GM18502 (cell line): ENCODE measurements around the gene DOCK8.

Experiments used
- ATAC-seq: cut with Tn5 transposase; IDR thresholded peaks from one replicate; pipeline ENCODE4 v1.9.1; 2021; ENCODE audit warnings: mild to moderate bottlenecking; ENCODE audit not compliant: unreplicated experiment, poor library complexity

Gene DOCK8

DNA sequence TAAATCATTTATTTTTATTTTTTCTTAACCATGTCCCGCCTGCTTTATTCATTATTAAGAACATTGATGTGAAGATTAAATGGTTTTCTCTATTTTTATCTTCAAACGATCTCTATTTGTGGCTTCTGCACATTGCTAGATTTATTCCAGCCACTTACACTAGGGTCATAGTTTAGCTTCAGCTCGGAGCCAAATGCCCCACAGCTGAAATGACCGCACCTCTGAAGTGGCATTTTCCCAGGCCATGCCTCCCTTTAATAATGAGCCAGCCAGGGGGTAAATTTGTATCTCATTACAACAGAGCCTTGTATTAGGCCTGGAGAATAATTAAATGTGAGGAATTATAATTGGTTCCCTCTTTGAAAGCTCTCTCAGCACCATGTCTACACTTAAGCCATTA is 89.4 kb downstream of the DOCK8 start:
- no peak for ATAC-seq

DNA sequence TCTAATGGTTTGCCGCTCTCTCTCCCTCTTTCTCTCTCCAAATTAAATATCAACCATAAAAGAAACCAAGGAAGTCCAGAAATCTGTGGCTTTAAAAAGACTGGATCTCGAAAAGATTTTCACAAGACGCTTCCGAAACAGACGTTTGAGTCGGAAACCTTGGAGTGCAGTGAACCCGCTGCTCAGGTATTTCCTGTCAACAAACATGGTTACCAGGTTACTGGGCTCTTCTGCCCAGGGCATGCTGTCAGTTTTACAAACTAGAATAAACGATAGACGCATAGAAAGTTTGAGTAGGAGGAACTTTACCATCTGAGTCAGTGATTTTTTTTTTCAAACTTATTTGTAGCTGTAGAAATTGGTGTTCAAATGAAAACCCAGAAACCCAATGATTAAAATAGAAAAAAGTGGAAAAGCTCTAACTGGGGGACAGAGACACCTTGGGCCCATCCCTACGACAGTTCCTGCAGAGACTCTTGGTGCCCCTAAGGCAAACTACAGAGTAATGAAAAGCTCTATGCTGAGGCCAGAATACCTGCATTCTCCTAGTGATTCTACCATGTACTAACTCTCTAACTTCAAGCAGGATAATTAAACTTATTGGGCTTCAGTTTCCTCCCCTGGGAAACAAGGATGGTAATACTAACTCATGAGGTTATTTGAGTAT is 90.0 kb downstream of the DOCK8 start:
- no peak for ATAC-seq

GRCh38 chr9:306907-307306 is 92.2 kb downstream of the DOCK8 start:
- no peak for ATAC-seq

GRCh38 chr9:311841-312240 is 97.2 kb downstream of the DOCK8 start:
- ATAC-seq, result no peak

DNA sequence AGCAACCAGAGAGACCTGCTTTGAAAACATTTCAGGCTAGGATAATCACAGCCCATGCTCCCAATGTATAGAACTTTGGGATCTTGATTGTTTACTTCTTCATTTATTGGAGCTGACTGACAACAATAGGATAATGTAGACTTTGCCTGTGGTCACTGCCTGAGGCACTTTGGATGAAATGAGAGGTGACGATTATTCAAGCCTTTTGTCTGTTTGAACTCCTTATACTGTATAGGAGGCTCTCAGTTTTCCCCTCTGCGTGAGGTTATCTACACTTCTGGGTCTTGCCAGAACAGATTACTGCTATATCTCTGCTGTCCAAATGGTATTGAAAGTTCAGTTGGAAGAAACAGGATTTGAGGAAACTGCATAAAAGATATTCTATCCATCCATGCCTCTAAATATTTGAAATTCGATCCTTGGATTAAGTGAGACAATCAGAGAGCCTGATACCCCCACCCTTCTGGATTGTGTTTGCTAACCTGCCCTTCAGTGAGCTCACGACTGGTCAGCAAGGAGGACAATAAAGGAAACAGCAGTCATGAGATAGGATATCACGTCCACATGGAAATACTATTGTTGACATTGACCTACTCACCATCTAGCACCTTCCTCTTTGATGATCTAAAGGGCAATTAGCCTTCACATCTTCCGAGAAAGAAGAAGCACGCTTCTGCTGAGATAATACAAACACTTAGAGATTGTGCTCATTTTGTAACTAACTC is 98.1 kb downstream of the DOCK8 start:
- ATAC-seq, result no peak

- no peak for ATAC-seq
Measured at GRCh38 chr9:316382-316965, 101.8 kb downstream of the DOCK8 start.

GRCh38 chr9:318646-319045 is 104.0 kb downstream of the DOCK8 start:
- ATAC-seq, result no peak

DNA sequence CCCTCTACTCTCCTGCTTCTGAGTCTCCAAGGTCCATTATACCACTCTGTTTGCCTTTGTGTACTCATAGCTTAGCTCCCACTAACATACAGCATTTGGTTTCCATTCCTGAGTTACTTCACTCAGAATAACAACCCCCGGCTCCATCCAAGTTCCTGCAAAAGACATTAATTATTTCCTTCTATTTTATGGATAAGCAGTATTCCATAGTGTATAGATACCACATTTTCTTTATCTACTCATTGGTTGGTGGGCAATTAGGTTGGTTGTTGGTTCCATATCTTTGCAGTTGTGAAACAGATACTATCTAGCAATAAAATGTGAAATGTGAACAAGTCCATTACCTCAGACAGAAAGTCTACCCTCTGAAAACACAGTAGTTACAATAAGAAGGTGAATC is 110.3 kb downstream of the DOCK8 start:
- no peak for ATAC-seq

GRCh38 chr9:326667-327066 is 112.0 kb downstream of the DOCK8 start:
- no peak for ATAC-seq

- no peak for ATAC-seq
Measured at GRCh38 chr9:328453-328852, 113.8 kb downstream of the DOCK8 start.

GRCh38 chr9:331197-331596 is 116.5 kb downstream of the DOCK8 start:
- no peak for ATAC-seq

DNA sequence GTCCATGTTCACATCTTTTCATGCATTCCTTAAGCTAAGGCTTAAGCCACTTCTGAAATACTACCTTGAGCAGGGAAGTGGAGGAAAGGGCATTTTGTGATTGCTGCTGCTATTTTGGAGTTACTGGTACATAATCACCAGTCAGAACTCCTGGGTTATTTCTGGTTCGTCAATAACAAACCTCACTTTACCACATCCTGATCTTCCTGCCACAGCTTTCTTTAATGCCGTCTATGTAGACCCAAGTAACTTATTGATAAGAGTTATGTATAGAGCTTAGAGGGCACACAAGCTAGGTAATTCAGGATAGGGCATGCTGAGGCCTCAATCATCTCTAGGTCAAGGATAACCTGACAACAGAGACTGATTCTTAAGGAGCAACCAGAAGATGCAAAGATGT is 120.7 kb downstream of the DOCK8 start:
- no peak for ATAC-seq

DNA sequence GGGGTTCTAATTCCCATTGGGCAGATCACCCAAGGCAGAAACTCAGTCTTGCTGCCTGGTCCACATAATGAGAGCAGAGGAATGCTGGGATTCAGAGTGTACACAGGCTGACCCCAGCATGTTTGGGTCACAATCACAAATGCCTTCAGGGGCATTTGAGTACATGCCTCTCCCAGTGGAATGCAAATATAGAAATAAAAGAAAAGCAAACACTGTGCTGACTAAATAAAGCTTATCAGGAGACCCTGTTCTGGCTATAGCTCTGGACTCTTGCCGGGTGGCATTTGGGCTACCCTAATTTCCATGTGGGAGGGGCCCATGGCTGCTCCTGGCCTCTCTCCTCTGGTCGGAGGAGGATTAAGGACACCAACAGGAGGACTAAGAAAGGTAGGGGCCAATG is 121.4 kb downstream of the DOCK8 start:
- no peak for ATAC-seq

DNA sequence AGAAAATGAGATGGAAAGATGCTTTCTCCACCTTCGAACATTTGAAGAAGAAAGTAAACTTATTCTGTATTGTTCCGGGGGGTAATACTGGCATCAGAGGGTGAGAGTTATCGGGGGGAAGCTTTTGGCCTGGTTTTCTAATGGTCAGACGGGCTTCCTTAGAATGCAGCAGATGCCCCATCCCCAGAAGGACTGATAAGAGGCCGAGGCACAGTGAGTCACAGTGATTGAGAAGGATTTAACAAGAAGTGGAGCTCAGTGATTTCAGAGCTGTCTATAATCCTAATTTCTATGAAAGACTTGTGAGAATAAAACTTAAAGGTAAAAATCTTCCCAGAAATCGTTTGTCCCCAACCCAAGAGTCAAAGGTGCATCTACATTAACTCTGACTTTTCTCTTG is 123.9 kb downstream of the DOCK8 start:
- ATAC-seq, result no peak

- no peak for ATAC-seq
Measured at GRCh38 chr9:341634-342421, 127.2 kb downstream of the DOCK8 start.

GRCh38 chr9:343773-344172 is 129.1 kb downstream of the DOCK8 start:
- no peak for ATAC-seq

- ATAC-seq, result no peak
Measured at GRCh38 chr9:346111-346571, 131.5 kb downstream of the DOCK8 start.

DNA sequence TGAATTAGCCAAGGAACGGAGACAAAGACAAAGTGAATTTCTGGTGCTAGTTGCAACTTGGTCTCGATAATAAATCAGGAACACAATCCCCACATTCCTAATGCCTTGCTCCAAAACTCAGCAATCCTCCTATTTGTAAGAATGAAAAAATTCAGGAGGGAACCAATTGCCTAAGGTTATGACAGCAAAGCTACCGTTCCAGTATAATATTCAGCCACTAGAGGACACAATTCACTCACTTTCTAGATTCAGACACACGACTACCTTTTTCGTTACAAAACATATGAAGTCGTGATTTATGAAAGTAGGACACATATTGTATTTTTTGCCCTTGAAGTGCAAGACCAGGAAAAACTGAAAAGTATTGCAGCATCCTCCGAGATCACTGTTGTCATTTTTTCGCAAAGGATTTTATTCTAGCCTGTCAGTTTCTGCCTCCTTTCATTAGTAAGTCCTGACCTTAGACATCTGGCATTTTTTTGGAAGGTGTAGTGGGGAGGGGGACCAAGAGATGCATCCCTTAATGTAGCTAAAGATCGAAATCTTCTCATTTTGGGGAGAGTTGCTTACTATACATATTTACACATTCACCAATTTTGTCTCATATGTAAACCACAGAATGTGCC is 133.1 kb downstream of the DOCK8 start:
- no peak for ATAC-seq

DNA sequence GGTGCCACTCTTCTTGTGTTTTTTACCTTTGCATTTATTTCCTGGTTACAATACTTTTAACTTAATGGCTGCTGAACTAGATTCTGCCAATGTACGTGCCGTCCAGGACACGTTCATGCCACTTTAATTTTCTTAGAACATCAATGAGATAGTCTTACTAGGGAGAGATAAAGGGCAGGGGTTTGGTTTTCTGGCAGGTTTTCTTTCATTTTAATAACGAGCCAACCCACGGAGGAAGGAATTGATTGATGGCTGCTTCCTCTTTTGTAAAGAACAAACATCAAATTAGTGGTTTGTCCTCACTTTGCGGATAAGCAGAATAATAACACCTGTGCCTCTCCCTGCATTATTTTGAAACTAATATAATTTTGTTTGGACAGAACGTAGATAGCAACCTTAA is 135.7 kb downstream of the DOCK8 start:
- no peak for ATAC-seq

GRCh38 chr9:351916-352315 is 137.3 kb downstream of the DOCK8 start:
- no peak for ATAC-seq
